ENCODE results near the gene PCDHGA6.
"Not testable (repeated sequence)": the region's sequence is repeated elsewhere in the genome, so short reads cannot be mapped to it uniquely, and the experiment has no call there.

The PCDHGA6 gene

DNA sequence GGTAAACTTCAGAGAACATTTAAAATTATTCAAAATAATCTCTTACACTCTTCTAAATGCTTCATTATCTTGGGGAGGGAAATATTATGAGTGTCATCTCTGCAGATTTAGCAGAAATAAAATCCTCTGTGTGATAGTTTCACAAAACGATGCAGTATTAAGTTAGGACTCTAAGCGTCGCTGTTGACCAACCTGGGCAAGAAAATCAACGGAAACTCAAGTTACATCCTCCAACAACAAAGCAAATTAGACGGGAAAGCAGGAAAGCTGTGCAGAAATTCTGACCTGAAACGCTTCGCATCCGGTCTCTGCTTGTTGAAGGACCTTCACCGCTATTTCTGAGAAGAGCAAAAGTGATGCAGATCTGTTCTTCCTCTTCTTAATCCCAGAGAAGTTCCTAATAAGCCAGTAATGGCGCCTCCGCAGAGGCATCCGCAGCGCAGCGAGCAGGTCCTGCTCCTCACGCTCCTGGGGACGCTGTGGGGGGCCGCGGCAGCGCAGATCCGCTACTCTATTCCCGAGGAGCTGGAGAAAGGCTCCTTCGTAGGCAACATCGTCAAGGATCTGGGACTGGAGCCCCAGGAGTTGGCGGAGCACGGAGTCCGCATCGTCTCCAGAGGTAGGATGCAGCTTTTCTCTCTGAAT is at the start of gene PCDHGA6:
Gene PCDHGA6 (plus strand): TSS at position 219 of the 645 bp plus-strand sequence. CDS start 193 bp downstream, at position 412.
- no peak for DNase-seq (ENCODE audit: low spot score)

GRCh38 chr5:141326088-141326854 is 47.4 kb upstream of the PCDHGA6 start:
- peak; percentile 51 for DNase-seq (ENCODE audit: low spot score)

DNA sequence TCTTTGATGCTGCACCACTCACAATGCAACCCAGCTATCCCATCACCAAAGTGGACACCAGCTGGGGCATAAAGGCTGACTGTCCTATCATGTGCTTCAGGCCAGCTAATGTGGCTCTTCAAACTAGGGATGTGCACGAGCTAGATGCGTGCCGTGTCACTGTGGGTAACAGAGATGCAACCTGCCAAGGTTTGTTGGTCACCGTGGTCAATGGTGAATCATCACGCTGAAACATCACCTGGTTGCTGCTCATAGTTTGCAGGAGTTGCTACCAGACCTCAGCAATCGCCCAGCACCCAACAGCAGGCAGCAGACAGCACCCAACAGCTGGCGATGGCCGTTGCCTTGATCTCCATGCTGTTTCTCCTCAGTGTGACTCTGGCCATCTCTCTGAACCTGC is 45.5 kb upstream of the PCDHGA6 start:
- no peak for DNase-seq (ENCODE audit: low spot score)

DNA sequence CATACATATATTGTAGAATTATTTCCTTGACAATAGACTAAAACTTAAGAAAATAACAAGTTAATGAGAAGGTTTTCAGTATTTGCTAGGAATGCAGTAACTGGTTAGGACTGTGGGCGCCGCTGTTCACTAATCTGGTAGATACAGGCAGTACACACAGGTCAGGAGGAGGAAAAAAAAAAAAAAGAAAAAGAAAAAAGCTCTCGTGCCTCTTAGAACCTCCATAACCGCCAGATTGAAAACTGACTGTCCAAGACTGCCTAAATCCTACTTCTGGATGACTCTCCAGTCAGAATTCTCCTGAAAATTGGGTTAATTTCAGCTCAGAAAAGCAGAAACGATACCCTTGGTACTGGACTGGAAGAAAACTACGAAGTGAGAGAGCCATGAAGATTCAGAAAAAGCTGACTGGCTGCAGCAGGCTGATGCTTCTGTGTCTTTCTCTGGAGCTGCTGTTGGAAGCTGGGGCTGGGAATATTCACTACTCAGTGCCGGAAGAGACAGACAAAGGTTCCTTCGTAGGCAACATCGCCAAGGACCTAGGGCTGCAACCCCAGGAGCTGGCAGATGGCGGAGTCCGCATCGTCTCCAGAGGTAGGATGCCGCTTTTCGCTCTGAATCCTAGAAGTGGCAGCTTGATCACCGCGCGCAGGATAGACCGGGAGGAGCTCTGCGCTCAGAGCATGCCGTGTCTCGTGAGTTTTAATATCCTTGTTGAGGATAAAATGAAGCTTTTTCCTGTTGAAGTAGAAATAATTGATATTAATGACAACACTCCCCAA is 43.2 kb upstream of the PCDHGA6 start, which contains the start of gene PCDHGA1:
Gene PCDHGA1 (plus strand): TSS at position 216 of the 782 bp plus-strand sequence.
- peak; percentile 9 for DNase-seq (ENCODE audit: low spot score)

DNA sequence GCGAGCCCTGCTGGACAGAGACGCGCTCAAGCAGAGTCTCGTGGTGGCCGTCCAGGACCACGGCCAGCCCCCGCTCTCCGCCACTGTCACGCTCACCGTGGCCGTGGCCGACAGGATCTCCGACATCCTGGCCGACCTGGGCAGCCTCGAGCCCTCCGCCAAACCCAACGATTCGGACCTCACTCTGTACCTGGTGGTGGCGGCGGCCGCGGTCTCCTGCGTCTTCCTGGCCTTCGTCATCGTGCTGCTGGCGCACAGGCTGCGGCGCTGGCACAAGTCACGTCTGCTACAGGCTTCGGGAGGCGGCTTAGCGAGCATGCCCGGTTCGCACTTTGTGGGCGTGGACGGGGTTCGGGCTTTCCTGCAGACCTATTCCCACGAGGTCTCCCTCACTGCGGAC is 41.1 kb upstream of the PCDHGA6 start:
- not testable (repeated sequence) for DNase-seq (ENCODE audit: low spot score)

- no peak for DNase-seq (ENCODE audit: low spot score)
Observed at GRCh38 chr5:141338538-141339306, 35.0 kb upstream of the PCDHGA6 start, which contains the start of gene PCDHGA2. TSS of gene PCDHGA2 (plus strand) at chr5:141338760.

DNA sequence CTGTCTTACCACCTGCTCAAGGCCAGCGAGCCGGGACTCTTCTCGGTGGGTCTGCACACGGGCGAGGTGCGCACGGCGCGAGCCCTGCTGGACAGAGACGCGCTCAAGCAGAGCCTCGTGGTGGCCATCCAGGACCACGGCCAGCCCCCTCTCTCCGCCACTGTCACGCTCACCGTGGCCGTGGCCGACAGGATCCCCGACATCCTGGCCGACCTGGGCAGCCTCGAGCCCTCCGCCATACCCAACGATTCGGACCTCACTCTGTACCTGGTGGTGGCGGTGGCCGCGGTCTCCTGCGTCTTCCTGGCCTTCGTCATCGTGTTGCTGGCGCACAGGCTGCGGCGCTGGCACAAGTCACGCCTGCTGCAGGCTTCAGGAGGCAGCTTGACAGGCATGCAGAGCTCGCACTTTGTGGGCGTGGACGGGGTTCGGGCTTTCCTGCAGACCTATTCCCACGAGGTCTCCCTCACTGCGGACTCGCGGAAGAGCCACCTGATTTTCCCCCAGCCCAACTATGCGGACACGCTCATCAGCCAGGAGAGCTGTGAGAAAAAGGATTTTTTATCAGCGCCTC is 32.8 kb upstream of the PCDHGA6 start:
- DNase-seq (ENCODE audit: low spot score), result not testable (repeated sequence)

- no peak for DNase-seq (ENCODE audit: low spot score)
Observed at GRCh38 chr5:141342773-141343172, 30.9 kb upstream of the PCDHGA6 start.

GRCh38 chr5:141343242-141343952 is 30.3 kb upstream of the PCDHGA6 start, which contains the start of gene PCDHGA3:
TSS of gene PCDHGA3 (plus strand) at chr5:141343829. CDS start at chr5:141344034, 205 bp downstream.
- DNase-seq (ENCODE audit: low spot score), result peak; percentile 11

GRCh38 chr5:141343953-141344463 is 29.7 kb upstream of the PCDHGA6 start:
- DNase-seq (ENCODE audit: low spot score), result no peak

DNA sequence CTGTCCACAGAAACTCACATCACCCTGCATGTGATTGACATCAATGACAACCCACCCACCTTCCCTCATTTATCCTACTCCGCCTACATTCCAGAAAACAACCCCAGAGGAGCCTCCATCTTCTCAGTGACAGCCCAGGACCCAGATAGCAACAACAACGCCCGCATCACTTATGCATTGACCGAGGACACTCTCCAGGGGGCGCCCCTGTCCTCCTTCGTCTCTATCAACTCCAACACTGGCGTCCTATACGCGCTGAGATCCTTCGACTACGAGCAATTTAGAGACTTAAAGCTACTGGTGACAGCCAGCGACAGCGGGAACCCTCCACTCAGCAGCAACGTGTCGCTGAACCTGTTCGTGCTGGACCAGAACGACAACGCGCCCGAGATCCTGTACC is 28.4 kb upstream of the PCDHGA6 start:
- DNase-seq (ENCODE audit: low spot score), result no peak

DNA sequence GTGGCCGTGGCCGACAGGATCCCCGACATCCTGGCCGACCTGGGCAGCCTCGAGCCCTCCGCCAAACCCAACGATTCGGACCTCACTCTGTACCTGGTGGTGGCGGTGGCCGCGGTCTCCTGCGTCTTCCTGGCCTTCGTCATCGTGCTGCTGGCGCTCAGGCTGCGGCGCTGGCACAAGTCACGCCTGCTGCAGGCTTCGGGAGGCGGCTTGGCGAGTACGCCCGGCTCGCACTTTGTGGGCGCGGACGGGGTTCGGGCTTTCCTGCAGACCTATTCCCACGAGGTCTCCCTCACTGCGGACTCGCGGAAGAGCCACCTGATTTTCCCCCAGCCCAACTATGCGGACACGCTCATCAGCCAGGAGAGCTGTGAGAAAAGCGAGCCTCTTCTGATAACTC is 27.7 kb upstream of the PCDHGA6 start:
- DNase-seq (ENCODE audit: low spot score), result not testable (repeated sequence)

DNA sequence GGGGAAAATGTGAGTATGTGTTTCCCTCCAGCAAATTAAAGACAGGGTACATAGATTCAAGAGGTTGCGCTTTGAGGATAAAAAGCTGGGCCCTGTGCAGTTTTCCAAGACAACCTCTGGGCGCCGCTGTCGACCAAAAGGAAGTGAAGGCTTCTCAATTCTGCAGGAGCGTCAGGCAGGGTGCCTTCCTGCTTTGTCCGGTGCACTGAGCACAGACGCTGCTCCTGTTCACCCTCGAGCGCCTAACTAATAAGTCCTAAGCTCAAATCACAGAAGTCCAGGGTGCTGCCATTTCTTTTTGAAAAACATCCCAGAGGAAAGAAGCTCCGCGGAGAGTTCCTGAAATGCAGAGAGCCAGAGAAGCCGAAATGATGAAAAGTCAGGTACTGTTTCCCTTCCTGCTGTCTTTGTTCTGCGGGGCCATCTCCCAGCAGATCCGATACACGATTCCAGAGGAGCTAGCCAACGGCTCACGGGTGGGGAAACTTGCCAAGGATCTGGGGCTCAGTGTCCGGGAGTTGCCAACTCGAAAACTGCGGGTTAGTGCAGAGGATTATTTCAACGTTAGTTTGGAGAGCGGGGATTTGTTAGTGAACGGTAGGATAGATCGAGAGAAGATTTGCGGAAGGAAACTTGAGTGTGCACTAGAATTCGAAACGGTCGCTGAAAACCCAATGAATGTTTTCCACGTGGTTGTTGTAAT is 23.6 kb upstream of the PCDHGA6 start, which contains the start of gene PCDHGB1:
Gene PCDHGB1 (plus strand): TSS at position 183 of the 703 bp plus-strand sequence. CDS start 162 bp downstream, at position 345.
- DNase-seq (ENCODE audit: low spot score), result peak; percentile 25

- no peak for DNase-seq (ENCODE audit: low spot score)
Observed at GRCh38 chr5:141351591-141351990, 22.1 kb upstream of the PCDHGA6 start.

- no peak for DNase-seq (ENCODE audit: low spot score)
Observed at GRCh38 chr5:141354900-141355469, 18.7 kb upstream of the PCDHGA6 start, which contains the start of gene PCDHGA4. TSS of gene PCDHGA4 (plus strand) at chr5:141355021. CDS start at chr5:141355108, 87 bp downstream.

DNA sequence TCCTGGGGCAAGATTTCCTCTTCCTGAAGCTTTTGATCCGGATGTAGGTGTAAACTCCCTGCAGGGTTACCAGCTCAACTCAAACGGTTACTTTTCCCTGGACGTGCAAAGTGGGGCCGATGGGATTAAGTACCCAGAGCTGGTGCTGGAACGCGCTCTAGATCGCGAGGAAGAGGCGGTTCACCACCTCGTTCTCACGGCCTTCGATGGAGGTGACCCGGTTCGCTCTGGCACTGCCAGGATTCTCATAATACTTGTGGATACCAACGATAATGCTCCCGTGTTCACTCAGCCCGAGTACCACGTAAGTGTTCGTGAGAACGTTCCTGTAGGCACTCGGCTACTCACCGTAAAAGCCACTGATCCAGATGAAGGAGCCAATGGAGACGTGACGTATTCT is 18.1 kb upstream of the PCDHGA6 start:
- DNase-seq (ENCODE audit: low spot score), result no peak

GRCh38 chr5:141356133-141356532 is 17.6 kb upstream of the PCDHGA6 start:
- no peak for DNase-seq (ENCODE audit: low spot score)

GRCh38 chr5:141356950-141357349 is 16.7 kb upstream of the PCDHGA6 start:
- DNase-seq (ENCODE audit: low spot score), result no peak

GRCh38 chr5:141359790-141360426 is 13.8 kb upstream of the PCDHGA6 start, which contains the start of gene PCDHGB2:
TSS of gene PCDHGB2 (plus strand) at chr5:141359994. CDS start at chr5:141360136, 142 bp downstream.
- no peak for DNase-seq (ENCODE audit: low spot score)

Data from activated CD4-positive, alpha-beta T cell treated with anti-CD3 and anti-CD28 coated beads, Interleukin-2, Interleukin-4, amounts not matched to agents 100 ng/mL and 50 ng/mL, durations not matched to agents 16 hours and 8 hours (primary cell).